B cell (primary cell): Measurements from ENCODE around the gene VCL.

Experiments used
- EZH2 ChIP-seq: IDR thresholded peaks from 2 replicates; pipeline ENCODE4 v1.6.1; 2012; ENCODE audit warnings: borderline replicate concordance, low read depth, mild to moderate bottlenecking, moderate library complexity, low read length; ENCODE audit not compliant: insufficient read depth, poor library complexity, severe bottlenecking
- TF ChIP-seq, protein P1 (sequence below): fragments of 200-600 bp; IDR thresholded peaks from one replicate; pipeline ENCODE4 v1.8.0; 2022; ENCODE audit warnings: antibody characterized with exemption, mild to moderate bottlenecking

DNA sequence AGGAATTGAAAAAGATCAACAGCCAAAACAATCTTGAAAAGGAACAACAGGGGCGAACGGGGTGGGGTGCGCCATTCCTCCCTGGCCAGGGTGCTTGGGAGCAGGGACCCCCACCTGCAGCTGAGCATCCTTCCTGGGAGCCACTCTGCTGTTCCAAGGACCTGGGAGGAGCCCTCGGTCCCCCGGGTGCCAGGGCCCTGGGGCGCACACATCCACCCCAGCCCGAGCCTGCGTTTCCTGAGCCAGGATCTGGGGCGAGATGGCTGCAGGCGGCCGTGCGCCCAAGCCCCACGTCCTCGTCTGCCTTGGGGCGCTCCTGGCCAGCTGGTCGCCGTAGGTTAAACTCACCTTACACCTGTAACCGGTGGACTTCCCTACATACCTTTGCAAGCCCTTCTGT lies 142.1 kb downstream of the VCL start:
- TF ChIP-seq, protein P1, sequence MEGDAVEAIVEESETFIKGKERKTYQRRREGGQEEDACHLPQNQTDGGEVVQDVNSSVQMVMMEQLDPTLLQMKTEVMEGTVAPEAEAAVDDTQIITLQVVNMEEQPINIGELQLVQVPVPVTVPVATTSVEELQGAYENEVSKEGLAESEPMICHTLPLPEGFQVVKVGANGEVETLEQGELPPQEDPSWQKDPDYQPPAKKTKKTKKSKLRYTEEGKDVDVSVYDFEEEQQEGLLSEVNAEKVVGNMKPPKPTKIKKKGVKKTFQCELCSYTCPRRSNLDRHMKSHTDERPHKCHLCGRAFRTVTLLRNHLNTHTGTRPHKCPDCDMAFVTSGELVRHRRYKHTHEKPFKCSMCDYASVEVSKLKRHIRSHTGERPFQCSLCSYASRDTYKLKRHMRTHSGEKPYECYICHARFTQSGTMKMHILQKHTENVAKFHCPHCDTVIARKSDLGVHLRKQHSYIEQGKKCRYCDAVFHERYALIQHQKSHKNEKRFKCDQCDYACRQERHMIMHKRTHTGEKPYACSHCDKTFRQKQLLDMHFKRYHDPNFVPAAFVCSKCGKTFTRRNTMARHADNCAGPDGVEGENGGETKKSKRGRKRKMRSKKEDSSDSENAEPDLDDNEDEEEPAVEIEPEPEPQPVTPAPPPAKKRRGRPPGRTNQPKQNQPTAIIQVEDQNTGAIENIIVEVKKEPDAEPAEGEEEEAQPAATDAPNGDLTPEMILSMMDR = no peak
- TF ChIP-seq EZH2 = no peak
